Activated CD8-positive, alpha-beta memory T cell treated with anti-CD3 and anti-CD28 coated beads for 24 hours (primary cell): Measurements from ENCODE around the gene CRISPLD2.

Experiments
- DNase-seq: peaks from one replicate; pipeline ENCODE4 v3.0.0-alpha.2; 2020

CRISPLD2 gene

GRCh38 chr16:84800158-84800978 is 19.4 kb upstream of the CRISPLD2 start:
- DNase-seq, result no peak

GRCh38 chr16:84803146-84803545 is 16.6 kb upstream of the CRISPLD2 start:
- no peak for DNase-seq

DNA sequence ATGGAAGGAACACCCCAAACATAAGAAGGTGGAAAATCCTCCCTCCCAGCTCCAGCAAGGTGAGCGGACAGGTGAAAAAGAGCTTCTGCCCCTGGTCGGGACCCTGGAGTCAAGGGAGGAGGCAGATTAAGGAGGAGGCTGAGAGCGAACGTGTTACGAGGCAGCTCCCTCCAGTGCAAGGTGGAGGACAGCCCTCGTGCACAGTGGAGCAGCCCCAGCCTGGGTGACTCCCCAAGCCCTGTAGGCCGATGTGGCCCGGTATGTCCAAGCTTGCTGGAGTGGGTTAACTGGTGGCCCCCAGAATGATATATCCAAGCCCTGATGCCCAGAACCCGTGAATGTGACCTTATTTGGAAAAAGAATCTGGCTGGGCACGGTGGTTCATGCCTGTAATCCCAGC is 15.5 kb upstream of the CRISPLD2 start:
- no peak for DNase-seq

- DNase-seq, result no peak
These were observed 13.4 kb upstream of the CRISPLD2 start for GRCh38 chr16:84806256-84806889.

DNA sequence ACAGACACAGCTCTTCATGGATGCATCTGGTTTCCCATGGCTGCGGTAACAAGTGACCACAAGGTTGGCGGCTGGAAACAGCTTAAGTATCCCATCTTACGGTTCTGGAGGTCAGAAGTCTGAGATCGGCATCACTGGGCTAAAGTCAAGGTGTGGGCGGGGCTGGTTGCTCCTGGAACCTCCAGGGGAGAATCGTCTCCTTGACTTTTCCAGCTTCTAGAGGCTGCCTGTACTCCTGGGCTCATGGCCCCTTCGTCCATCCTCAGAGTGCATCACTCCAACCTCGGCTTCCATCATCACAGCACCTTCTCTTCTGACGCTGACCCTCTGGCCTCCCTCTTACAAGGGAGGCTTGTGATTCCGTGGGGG is 12.9 kb upstream of the CRISPLD2 start:
- no peak for DNase-seq

DNA sequence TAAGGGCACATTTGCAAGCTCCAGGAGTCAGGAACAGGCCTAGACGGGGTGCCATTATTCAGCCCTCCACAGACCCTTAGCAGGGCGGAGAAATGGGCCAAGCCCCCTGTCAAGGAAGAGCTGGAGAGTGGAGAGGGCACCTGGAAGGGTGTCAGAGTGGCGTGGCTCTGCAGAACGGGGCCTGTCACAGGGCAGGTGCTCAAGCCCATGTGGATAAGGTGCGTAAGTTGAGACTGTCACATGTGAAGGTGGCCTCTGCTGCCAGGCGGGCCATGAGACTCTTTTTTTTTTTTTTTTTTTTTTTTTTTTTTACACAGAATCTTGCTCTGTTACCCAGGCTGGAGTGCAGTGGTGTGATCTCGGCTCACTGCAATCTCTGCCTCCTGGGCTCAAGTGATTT is 12.0 kb upstream of the CRISPLD2 start:
- DNase-seq, result no peak

- DNase-seq, result no peak
These were observed 11.0 kb upstream of the CRISPLD2 start for GRCh38 chr16:84808826-84809225.

DNA sequence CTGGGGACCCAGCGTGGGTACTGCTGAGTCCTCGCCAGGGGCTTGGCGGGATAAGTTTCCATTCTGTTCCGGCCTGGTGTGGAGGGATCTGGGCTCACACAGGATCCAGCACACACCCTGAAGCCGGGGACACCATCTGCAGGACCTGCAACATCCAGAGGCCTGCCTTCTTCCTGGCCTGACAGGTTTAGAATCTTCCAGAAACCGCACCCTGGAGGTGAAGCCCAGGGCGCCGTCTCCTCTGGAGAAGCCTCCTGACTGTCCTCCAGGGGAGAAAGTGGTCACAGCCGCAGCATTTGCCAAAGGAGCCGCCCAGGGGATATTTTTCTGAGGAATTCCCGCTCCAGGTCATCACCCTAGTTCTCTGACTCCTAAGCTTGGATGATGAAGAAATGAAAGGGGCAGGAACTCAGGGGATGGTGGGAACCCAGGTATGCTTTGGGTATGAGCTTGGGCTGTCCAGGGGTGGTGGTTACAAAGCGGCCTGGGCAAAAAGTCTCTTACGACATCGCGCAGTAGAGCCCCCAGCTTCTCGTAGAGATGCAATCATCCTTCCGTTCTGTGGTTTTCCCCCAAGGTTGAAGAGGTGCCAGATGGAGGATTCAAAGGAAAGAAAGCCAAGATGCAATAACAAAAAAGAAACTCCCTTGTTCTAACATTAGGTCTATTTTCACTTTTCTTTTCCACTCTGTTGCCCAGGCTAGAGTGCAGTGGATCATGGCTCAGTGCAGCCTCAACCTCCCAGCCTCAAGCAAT is 9.1 kb upstream of the CRISPLD2 start:
- DNase-seq, result no peak

DNA sequence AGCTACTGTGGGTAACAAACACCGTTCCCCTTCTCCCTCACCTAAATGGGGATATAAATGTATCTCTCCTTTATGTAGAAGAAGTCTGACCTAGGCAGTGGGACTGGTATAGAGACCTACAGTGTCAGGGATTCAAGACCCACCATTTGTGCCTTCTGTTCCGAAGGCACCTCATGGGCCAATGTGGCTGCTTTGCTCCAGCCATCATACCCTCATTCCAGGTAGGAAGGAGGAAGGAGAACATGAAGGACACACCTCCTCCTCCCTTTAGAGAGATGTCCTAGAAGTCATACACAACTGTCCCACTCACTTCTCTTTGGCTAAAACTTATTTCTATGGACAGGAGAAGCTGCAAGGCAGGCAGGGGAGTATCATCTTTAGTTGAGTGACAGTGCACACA is 8.3 kb upstream of the CRISPLD2 start:
- no peak for DNase-seq

- no peak for DNase-seq
These were observed 6.4 kb upstream of the CRISPLD2 start for GRCh38 chr16:84813141-84813934.

DNA sequence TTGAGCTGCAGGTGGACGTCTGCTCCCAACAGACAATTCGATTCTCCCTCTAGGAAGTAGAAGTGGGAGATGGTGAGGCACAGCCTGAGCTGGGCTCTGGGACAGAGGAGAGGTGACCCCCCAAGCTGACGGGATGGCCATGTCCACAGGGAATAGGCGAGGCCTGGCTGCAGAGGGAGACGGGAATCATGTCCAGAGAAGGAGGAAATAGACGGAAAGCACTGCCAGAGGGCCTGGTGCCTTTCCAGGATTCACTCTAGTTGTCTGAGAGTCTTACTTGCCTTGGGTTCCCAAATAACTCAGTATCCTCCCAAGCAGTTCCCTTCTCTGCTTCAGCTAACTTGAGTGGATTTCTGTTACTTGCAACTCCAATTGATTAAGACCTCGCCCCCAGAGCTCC is 4.3 kb upstream of the CRISPLD2 start:
- DNase-seq, result no peak

GRCh38 chr16:84816023-84816422 is 3.8 kb upstream of the CRISPLD2 start:
- no peak for DNase-seq

DNA sequence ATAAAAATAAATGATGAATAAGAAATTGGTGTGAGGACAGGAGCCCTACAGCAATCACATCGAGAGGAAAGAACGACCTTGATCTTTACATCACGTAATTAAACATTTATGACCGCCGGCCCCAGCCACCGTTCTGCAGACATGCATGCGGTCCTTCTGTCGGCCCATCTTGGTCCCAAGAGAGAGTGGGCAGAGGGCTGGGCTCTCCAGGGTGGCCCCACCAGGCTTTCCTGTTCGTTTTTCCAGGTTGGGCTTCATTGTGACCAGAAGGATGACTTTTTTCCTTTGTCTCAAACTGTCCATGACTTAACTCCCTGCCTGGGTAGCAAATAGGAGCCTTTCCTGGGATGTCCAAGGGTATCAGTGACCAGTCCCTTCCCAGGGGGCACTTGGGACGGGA is 3.3 kb upstream of the CRISPLD2 start:
- no peak for DNase-seq

DNA sequence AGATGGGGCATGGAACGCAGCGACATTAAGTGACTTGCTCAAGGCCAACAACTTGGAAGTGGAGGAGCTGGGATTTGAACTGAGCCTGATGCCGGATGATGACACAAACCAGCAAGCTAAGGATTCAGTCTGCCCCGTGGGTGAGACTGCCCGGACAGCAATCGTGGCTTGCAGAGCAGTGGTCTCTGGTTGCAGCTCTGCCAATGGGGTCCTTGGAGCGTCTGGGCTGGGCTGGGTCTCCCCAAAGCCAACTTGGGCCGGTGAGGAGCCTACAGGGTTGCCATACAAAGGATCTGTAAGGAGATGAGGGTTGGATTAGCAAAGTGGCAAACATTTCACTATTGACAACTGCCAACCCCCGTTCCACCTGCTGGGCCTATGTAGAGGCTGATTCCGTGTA is 2.6 kb upstream of the CRISPLD2 start:
- no peak for DNase-seq

GRCh38 chr16:84817613-84818012 is 2.2 kb upstream of the CRISPLD2 start:
- DNase-seq, result no peak

DNA sequence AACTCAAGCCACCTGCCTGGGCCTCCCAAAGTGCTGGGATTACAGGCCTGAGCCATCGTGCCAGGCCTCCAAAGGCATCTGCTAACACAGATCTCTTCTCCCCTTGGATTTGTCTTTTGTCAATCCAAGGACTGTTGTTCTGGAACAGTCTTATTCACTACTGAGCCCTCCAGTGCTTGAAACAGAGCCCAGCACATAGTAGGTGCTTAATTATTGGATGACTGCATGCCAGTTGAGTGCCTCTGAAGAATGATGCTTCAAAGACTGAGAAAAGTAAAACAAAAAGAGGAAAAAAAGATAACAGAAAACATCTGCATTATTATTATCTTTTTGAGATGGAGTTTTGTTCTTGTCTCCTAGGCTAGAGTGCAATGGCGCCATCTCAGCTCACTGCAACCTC is 1.7 kb upstream of the CRISPLD2 start:
- no peak for DNase-seq

- DNase-seq, result no peak
These were observed 669 bp upstream of the CRISPLD2 start for GRCh38 chr16:84818989-84819643.

DNA sequence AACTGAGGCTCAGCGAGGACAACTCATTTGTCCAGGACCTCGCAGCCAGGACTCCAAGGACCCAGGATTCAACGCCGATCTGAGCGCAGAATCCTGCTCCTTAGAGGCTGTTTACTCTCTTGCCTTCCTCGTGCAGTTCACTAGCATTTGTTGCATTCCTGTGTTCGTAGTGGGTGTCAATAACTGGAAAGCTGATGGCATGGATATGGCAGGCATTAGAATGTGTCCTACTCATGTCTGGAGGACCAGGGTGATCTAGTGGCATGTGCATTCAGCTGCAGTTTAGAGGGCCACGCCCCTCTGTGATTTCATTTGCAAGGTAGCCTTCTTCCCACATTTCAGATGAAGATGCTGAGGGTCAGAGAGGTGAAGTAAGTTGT is 510 bp downstream of the CRISPLD2 start:
- DNase-seq, result no peak

- DNase-seq, result no peak
These were observed 986 bp downstream of the CRISPLD2 start for GRCh38 chr16:84820771-84821170.

GRCh38 chr16:84821179-84821578 is 1.4 kb downstream of the CRISPLD2 start:
- DNase-seq, result no peak

DNA sequence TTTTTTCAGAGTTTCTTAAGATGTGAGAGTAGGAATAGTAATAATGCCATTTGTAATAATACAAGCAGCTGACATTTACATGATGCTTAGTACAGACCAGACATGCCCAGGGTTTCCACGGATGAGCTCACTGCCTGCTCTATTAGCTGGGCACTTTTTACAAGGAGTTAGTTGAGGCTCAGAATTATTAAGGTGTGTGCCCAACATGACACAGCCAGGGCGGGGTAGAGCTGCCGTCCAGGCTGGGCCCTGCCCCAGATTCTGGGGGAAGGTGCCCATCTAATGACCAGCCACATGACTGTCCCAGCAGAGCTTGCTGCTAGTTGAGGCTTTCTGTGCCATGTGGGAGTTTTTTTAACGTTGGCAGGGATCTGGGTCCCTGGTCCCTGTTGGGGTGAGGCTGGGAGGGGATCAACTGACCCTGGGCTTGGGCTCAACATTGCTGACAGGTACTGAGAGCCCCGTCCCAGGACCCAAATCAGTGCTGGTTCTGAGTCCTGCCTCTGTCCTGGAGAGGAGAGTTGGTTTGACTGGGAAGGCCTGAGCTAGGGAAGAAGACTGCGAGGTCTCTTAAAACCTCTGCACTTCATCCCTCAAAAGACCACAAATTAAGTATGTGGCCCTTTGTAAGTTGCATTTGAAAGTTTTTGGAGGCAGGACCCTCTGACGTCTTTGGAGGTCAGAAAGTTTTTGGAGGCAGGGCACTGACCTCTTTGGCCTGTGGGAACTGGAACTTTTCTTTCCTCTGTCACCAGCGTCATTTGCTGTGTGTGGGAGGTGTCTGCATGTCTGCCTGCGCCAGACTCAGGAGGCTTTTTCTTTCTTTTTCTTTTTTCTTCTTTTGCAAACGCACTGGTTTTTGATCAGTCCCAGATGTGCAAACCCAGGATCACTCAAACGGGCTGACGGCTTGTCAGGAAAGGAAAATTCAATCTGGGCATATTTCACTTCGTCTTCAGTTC is 2.2 kb downstream of the CRISPLD2 start:
- DNase-seq, result no peak
